Psoas muscle (tissue), 8 donors: ENCODE measurements around the gene CELSR3. TPM values are rescaled to one million over a fixed set of nuclear protein-coding genes. Genes with fewer than 3 reads are reported as not detected.

Experiments
- ATAC-seq, 4 donors: fragments of 200-7000 bp; cut with Tn5 transposase; one replicate each; pipeline ENCODE4 v1.9.1; 2020; ENCODE audit warnings: moderate library complexity in 3 of 4, mild to moderate bottlenecking in 2 of 4
- DNase-seq, 2 donors: peaks; one replicate each; pipeline ENCODE4 v3.0.0-alpha.2; 2020
- H3K27ac ChIP-seq: fragments of 200-600 bp; one replicate; pipeline ENCODE4 v1.8.0; 2022
- H3K27me3 ChIP-seq, 3 donors: fragments of 200-600 bp in 1 of 3; one replicate each; pipeline versions ENCODE4 v1.6.1 to v1.8.0; 2013 to 2022; ENCODE audit warnings: low read length in 2 of 3, mild to moderate bottlenecking in 2 of 3, moderate library complexity in 1 of 3; ENCODE audit not compliant: insufficient read depth in 3 of 3
- H3K36me3 ChIP-seq, 2 donors: fragments of 200-600 bp in 1 of 2; one replicate each; pipeline versions ENCODE4 v1.6.1 to v1.8.0; 2013 to 2022; ENCODE audit warnings: low read depth in 1 of 2, mild to moderate bottlenecking in 1 of 2, moderate library complexity in 1 of 2; ENCODE audit not compliant: insufficient read depth in 1 of 2
- H3K4me1 ChIP-seq: fragments of 200-600 bp; one replicate; pipeline ENCODE4 v1.8.0; 2022
- H3K4me3 ChIP-seq: fragments of 200-600 bp; one replicate; pipeline ENCODE4 v1.8.0; 2022; ENCODE audit warnings: mild to moderate bottlenecking
- H3K9me3 ChIP-seq: fragments of 200-600 bp; one replicate; pipeline ENCODE4 v1.8.0; 2022
- CTCF ChIP-seq: fragments of 200-600 bp; IDR thresholded peaks from one replicate; pipeline ENCODE4 v1.8.0; 2022; ENCODE audit warnings: antibody characterized with exemption
- WGBS, 3 donors: extraction: QIAGEN DNeasy Blood & Tissue Kit; methylation state at CpG; one replicate each; pipeline versions ENCODE4 v1.1.6 to v1.1.7; 2013; 5-methylcytosine and 5-hydroxymethylcytosine counted together
- intact Hi-C, 2 donors: fragments of 100-400 bp; cut with DNase I; formaldehyde crosslinking; loops; one replicate each; pipeline versions ENCODE4 v1.11.0 to v1.14.2; 2022
- polyA plus RNA-seq, 3 donors: library from polyadenylated mRNA; stranded (reverse); fragments of 200-250 nt; gene quantifications; one replicate each; pipeline ENCODE4 v1.2.3, GENCODE V29; 2013
- total RNA-seq, 4 donors: library from RNA; stranded (reverse); fragmentation: NEBNext Ultra II Directional in 2 of 4; extraction: Animal tissue kit (Norgen Biotek cat#: 25700) in 2 of 4; gene quantifications; one replicate each; pipeline versions ENCODE4 v1.2.1 to v1.2.4, GENCODE V29; 2021 to 2023
- donor health status: healthy with polysubstance abuse.
- donor health status: DM: no; HTN: no; CAD: no; lungs with moderate emphysema.
- donor health status: Bipolar disorder and iron deficiency.
- donor health status: healthy.
- donor health status: DM: yes; HTN: yes; CAD: no.
- donor health status: DM: no; HTN: no; CAD: no.
- donor health status: DM: no; HTN: no; CAD: no.
- donor health status: DM: yes; HTN: yes; CAD: no.

The CELSR3 gene
- total and polyA plus RNA-seq, 7 donors: 0.04 to 0.21 (median 0.14) TPM

GRCh38 chr3:48684054-48684349 is 21.3 kb upstream of the CELSR3 start:
- no peaks in the 10 kb centered on the region for H3K9me3 ChIP-seq
- peaks cover 5 to 50% of the 10 kb centered on the region in 2 donors for H3K36me3 ChIP-seq
- no peak overlapping the region for H3K27ac ChIP-seq
- DNase-seq (no peak), ATAC-seq (no peak)
- no peak for TF ChIP-seq CTCF
- H3K27me3 ChIP-seq: no peaks in the 10 kb centered on the region
- H3K4me1 ChIP-seq: peaks cover 26% of the 10 kb centered on the region
- 54 to 63% (median 56%) methylated on average over 8 of the region's 8 CpGs for WGBS, 3 donors
- H3K4me3 ChIP-seq: peak overlapping the region; percentile 96
- intact Hi-C loops: loop anchor here in 1 of 2 donors (10.0 kb wide), 1 partner anchor 219 kb away; a partner anchor contains a TSS

- Histone ChIP-seq H3K27me3 (no peaks in the 10 kb centered on the region), H3K4me1 (peaks cover 26% of the 10 kb centered on the region), H3K9me3 (no peaks in the 10 kb centered on the region), H3K36me3 (peaks cover 5 to 50% of the 10 kb centered on the region in 2 donors), H3K27ac (no peak overlapping the region), H3K4me3 (no peak overlapping the region)
- TF ChIP-seq CTCF: no peak
- WGBS, 3 donors: 83 to 92% (median 91%) methylated on average over 9 of the region's 9 CpGs
- intact Hi-C loops: loop anchor here in 1 of 2 donors (10.0 kb wide), 1 partner anchor 218 kb away; a partner anchor contains a TSS
- ATAC-seq (no peak), DNase-seq (no peak)
Measured at GRCh38 chr3:48682786-48683185, 20.1 kb upstream of the CELSR3 start.

- H3K4me3 ChIP-seq: no peak overlapping the region
- 90 to 97% (median 93%) methylated on average over 16 to 17 of the region's 17 CpGs for WGBS, 3 donors
- peaks cover under 1 to 49% of the 10 kb centered on the region in 2 donors for H3K36me3 ChIP-seq
- H3K9me3 ChIP-seq: no peaks in the 10 kb centered on the region
- peaks cover 22% of the 10 kb centered on the region for H3K4me1 ChIP-seq
- ATAC-seq (no peak), DNase-seq (no peak)
- no peaks in the 10 kb centered on the region for H3K27me3 ChIP-seq
- H3K27ac ChIP-seq: no peak overlapping the region
- intact Hi-C loops: loop anchor here in 1 of 2 donors (10.0 kb wide), 1 partner anchor 217 kb away; a partner anchor contains a TSS
- TF ChIP-seq CTCF: no peak
Measured at GRCh38 chr3:48681974-48682610, 19.4 kb upstream of the CELSR3 start.

GRCh38 chr3:48681541-48681880 is 18.8 kb upstream of the CELSR3 start:
- H3K9me3 ChIP-seq: no peaks in the 10 kb centered on the region
- ATAC-seq (no peak), DNase-seq (no peak)
- no peak for TF ChIP-seq CTCF
- no peak overlapping the region for H3K27ac ChIP-seq
- H3K4me3 ChIP-seq: no peak overlapping the region
- intact Hi-C loops: loop anchor here in 1 of 2 donors (10.0 kb wide), 1 partner anchor 217 kb away; a partner anchor contains a TSS
- peaks cover 18% of the 10 kb centered on the region for H3K4me1 ChIP-seq
- WGBS, 3 donors: 87 to 95% (median 90%) methylated on average over 5 to 7 of the region's 7 CpGs
- H3K27me3 ChIP-seq: no peaks in the 10 kb centered on the region
- peaks cover 0 to 51% of the 10 kb centered on the region in 2 donors for H3K36me3 ChIP-seq
